ENCODE results near the gene OSTM1.

DNA sequence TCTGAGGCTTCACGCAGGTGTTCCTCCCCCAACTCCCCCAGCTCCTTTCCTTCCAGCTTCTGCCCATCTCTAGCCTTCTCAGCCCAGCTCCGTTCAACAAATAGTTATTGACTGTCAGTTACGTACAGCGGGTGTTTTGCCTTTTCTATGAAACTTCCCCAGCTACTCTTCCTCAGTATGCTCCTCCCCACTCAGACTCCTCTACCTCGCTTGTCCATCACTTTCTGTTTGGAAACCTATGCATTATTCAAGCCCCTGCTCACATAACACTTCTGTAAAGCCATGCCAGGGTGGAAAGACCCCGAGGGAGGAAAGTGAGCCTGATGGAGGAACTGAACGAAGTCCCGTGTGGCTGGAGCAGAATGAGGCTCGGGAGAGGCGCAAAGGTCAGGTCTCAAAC lies 47.1 kb upstream of the OSTM1 start:
- TF ChIP-seq POLR2A (IDR thresholded peaks at IDR 0.05) (no peak), POLR2AphosphoS5 (IDR thresholded peaks at IDR 0.05) (no peak)
- TF ChIP-seq, protein P1, sequence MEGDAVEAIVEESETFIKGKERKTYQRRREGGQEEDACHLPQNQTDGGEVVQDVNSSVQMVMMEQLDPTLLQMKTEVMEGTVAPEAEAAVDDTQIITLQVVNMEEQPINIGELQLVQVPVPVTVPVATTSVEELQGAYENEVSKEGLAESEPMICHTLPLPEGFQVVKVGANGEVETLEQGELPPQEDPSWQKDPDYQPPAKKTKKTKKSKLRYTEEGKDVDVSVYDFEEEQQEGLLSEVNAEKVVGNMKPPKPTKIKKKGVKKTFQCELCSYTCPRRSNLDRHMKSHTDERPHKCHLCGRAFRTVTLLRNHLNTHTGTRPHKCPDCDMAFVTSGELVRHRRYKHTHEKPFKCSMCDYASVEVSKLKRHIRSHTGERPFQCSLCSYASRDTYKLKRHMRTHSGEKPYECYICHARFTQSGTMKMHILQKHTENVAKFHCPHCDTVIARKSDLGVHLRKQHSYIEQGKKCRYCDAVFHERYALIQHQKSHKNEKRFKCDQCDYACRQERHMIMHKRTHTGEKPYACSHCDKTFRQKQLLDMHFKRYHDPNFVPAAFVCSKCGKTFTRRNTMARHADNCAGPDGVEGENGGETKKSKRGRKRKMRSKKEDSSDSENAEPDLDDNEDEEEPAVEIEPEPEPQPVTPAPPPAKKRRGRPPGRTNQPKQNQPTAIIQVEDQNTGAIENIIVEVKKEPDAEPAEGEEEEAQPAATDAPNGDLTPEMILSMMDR (IDR thresholded peaks at IDR 0.05): no peak

Data from prostate gland (tissue), 2 donors.